Sigmoid colon (tissue), 7 donors: ENCODE measurements around the gene RBM46. TPM values are rescaled to one million over a fixed set of nuclear protein-coding genes. Genes with fewer than 3 reads are reported as not detected.
A peak's percentile ranks its signal among the peaks of the same experiment; 100 is the strongest.

ENCODE experiments used
- DNase-seq: peaks from one replicate; pipeline ENCODE4 v3.0.0-alpha.2; 2019
- H3K27ac ChIP-seq, 4 donors: fragments of 200-600 bp; sonication (generic); one replicate each; pipeline ENCODE4 v1.5.1; 2016 to 2019; ENCODE audit warnings: mild to moderate bottlenecking in 1 of 4
- H3K27me3 ChIP-seq, 3 donors: fragments of 200-600 bp; sonication (generic); one replicate each; pipeline ENCODE4 v1.5.1; 2019; ENCODE audit warnings: mild to moderate bottlenecking in 1 of 3
- H3K36me3 ChIP-seq, 4 donors: fragments of 200-600 bp; sonication (generic); one replicate each; pipeline ENCODE4 v1.5.1; 2016 to 2019
- H3K4me1 ChIP-seq, 4 donors: fragments of 200-600 bp; sonication (generic); one replicate each; pipeline ENCODE4 v1.5.1; 2017 to 2019
- H3K4me3 ChIP-seq, 4 donors: fragments of 200-600 bp; sonication (generic); one replicate each; pipeline ENCODE4 v1.5.1; 2017 to 2019; ENCODE audit warnings: mild to moderate bottlenecking in 2 of 4, moderate library complexity in 1 of 4
- H3K9me3 ChIP-seq, 4 donors: fragments of 200-600 bp in 3 of 4; sonication (generic) in 3 of 4; one replicate each; pipeline versions ENCODE4 v1.5.1 to v1.6.1; 2013 to 2019
- EP300 ChIP-seq, 4 donors: sonication (generic); formaldehyde crosslinking; IDR thresholded peaks; one replicate each; pipeline ENCODE4 v1.6.1; 2017; ENCODE audit warnings: antibody characterized with exemption in 4 of 4
- POLR2A ChIP-seq, 2 donors: fragments of 450-650 bp; IDR thresholded peaks; one replicate each; pipeline ENCODE4 v1.6.1; 2016; ENCODE audit warnings: antibody characterized with exemption in 2 of 2, mild to moderate bottlenecking in 2 of 2, moderate library complexity in 2 of 2
- POLR2AphosphoS5 ChIP-seq, 4 donors: sonication (generic); formaldehyde crosslinking; IDR thresholded peaks; one replicate each; pipeline ENCODE4 v1.6.1; 2017; ENCODE audit warnings: antibody characterized with exemption in 4 of 4
- WGBS, 2 donors: extraction: QIAGEN DNeasy Blood & Tissue Kit; methylation state at CpG; one replicate each; pipeline ENCODE4 v1.1.7; 2013; 5-methylcytosine and 5-hydroxymethylcytosine counted together
- intact Hi-C: fragments of 100-400 bp; cut with DNase I; formaldehyde crosslinking; loops from one replicate; pipeline ENCODE4 v1.15.1; 2023
- polyA plus RNA-seq, 3 donors: library from polyadenylated mRNA; stranded (reverse); fragments of 200-250 nt; gene quantifications; one replicate each; pipeline ENCODE4 v1.2.3, GENCODE V29; 2013
- total RNA-seq, 4 donors: library from RNA; depleted of rRNA; stranded (reverse); fragments of >200 nt; gene quantifications; one replicate each; pipeline ENCODE4 v1.1.0, GENCODE V29; 2016
- TF ChIP-seq, protein P1 (sequence below), 4 experiments: fragments of 450-650 bp in 3 of 4; fragments of 200-600 bp in 1 of 4; IDR thresholded peaks; one replicate each; pipeline ENCODE4 v1.5.1; 2016 to 2019; ENCODE audit warnings: antibody characterized with exemption in 4 of 4, mild to moderate bottlenecking in 3 of 4, moderate library complexity in 2 of 4
- donor health status: healthy with polysubstance abuse.
- donor health status: Bipolar disorder and iron deficiency.
- donor health status: healthy.

RBM46 gene
- total and polyA plus RNA-seq, 7 donors = 2.1 to 4.1 TPM; not detected in 5

DNA sequence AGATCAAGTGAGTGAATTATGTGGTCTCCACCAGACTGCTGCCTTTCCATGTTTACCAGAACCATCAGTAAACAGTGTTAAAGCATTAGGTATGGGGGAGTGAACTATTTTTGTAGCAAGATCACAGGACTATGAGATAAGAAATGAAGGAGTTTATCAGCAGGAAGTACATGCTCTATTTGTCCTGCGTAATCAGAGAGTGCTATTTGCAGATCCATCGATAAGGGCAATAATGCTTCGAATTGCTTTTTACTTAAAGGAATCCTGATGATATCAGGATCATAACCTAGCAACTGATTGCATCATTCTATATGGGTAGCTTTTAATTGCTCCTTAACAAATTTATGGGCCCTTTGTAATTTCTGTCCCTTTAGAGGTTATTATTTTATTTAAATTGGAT is 57.1 kb downstream of the RBM46 start:
- H3K27me3 ChIP-seq = no peaks in the 10 kb centered on the region
- H3K9me3 ChIP-seq = no peaks in the 10 kb centered on the region
- H3K4me3 ChIP-seq = no peak overlapping the region
- WGBS, 2 donors = 15 to 65% methylated on average over 3 of the region's 3 CpGs
- H3K27ac ChIP-seq = no peak overlapping the region
- no peaks in the 10 kb centered on the region for H3K36me3 ChIP-seq
- no peaks in the 10 kb centered on the region for H3K4me1 ChIP-seq
- intact Hi-C loops = no loop called here
- no peak for DNase-seq
- no peak for TF ChIP-seq POLR2AphosphoS5 (IDR thresholded peaks at IDR 0.05)
- no peak for TF ChIP-seq EP300 (IDR thresholded peaks at IDR 0.05)
- TF ChIP-seq POLR2A (IDR thresholded peaks at IDR 0.05) = no peak
- TF ChIP-seq, protein P1, sequence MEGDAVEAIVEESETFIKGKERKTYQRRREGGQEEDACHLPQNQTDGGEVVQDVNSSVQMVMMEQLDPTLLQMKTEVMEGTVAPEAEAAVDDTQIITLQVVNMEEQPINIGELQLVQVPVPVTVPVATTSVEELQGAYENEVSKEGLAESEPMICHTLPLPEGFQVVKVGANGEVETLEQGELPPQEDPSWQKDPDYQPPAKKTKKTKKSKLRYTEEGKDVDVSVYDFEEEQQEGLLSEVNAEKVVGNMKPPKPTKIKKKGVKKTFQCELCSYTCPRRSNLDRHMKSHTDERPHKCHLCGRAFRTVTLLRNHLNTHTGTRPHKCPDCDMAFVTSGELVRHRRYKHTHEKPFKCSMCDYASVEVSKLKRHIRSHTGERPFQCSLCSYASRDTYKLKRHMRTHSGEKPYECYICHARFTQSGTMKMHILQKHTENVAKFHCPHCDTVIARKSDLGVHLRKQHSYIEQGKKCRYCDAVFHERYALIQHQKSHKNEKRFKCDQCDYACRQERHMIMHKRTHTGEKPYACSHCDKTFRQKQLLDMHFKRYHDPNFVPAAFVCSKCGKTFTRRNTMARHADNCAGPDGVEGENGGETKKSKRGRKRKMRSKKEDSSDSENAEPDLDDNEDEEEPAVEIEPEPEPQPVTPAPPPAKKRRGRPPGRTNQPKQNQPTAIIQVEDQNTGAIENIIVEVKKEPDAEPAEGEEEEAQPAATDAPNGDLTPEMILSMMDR (IDR thresholded peaks at IDR 0.05) = no peak

DNA sequence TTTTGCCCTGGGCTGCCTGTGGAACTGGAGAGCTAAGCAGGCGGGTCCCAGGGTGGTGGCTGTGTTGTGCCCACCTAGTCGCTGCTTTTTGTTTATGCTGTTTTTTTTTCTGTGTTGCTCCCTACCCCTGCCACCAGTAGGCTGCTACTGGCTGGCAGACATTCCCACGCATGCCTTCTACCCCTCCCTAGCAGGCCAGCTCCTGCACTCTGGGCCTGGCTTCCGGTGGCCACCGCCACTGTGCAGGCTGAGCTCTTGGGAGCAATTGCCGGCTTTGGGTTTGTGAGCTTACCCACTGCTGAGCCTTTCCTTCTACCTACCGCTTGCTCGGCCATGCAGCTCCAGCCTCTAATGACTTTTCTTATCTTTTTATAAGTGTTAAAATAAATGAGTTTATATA is 57.6 kb downstream of the RBM46 start:
- no peaks in the 10 kb centered on the region for H3K36me3 ChIP-seq
- H3K27me3 ChIP-seq = no peaks in the 10 kb centered on the region
- H3K4me1 ChIP-seq = no peaks in the 10 kb centered on the region
- DNase-seq = no peak
- no peak overlapping the region for H3K4me3 ChIP-seq
- H3K9me3 ChIP-seq = no peaks in the 10 kb centered on the region
- intact Hi-C loops = no loop called here
- TF ChIP-seq, protein P1 (IDR thresholded peaks at IDR 0.05) = no peak
- no peak for TF ChIP-seq EP300 (IDR thresholded peaks at IDR 0.05)
- no peak for TF ChIP-seq POLR2A (IDR thresholded peaks at IDR 0.05)
- TF ChIP-seq POLR2AphosphoS5 (IDR thresholded peaks at IDR 0.05) = no peak
- no peak overlapping the region for H3K27ac ChIP-seq
- 35 to 72% methylated on average over 8 of the region's 8 CpGs for WGBS, 2 donors

DNA sequence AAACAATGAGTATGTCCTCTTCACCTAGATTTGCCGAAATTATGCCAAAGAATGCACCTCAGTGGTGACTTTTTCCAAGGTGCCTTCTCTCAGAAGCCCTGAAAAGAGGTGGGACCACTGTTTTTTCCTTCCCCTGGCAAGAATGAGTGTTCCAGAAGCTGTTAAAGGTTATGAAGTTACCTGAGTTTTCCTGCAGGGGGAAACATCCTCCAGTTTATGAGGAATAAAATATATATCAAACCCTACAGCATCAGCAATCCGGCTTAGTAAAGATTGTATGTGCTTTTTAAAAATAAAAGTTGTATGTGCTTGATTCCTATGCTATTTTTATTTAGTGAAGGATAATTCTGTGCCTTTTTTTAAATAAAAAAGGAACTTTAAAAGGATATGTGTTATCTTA is 73.3 kb downstream of the RBM46 start:
- DNase-seq = no peak
- no peak for TF ChIP-seq POLR2AphosphoS5 (IDR thresholded peaks at IDR 0.05)
- no peak for TF ChIP-seq POLR2A (IDR thresholded peaks at IDR 0.05)
- no peak for TF ChIP-seq EP300 (IDR thresholded peaks at IDR 0.05)
- TF ChIP-seq, protein P1 (IDR thresholded peaks at IDR 0.05) = peak in 1 of 4 experiments; percentile 28
- no peaks in the 10 kb centered on the region for H3K9me3 ChIP-seq
- H3K36me3 ChIP-seq = no peaks in the 10 kb centered on the region
- no peak overlapping the region for H3K27ac ChIP-seq
- WGBS, 2 donors = 55 to 66% methylated on average over 2 of the region's 2 CpGs
- H3K27me3 ChIP-seq = no peaks in the 10 kb centered on the region
- no peak overlapping the region for H3K4me3 ChIP-seq
- H3K4me1 ChIP-seq = no peaks in the 10 kb centered on the region
- intact Hi-C loops = no loop called here

DNA sequence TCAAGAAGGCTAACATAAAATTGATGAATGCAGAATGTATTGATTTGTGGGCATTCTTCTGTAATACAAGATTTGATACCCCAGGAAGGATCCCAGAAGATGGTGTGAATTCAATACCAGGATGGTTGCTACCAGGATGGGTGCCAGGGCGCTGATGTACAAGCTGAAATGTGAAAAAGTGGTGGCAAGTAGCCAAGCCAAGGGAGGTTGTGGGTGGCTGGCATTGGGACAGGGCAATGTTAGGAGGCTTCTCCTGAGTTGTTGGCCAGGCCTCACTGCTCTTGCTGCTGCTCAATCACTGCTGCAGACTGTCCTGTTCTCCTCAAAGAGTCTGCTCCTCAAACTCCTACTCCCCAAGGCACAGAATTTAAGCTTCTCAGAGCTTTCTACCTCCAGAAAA is 77.1 kb downstream of the RBM46 start:
- Histone ChIP-seq H3K4me1 (no peaks in the 10 kb centered on the region), H3K27me3 (no peaks in the 10 kb centered on the region), H3K9me3 (peaks cover 0 to 5% (median 4%) of the 10 kb centered on the region in 4 donors), H3K36me3 (no peaks in the 10 kb centered on the region), H3K4me3 (no peak overlapping the region), H3K27ac (no peak overlapping the region)
- no peak for DNase-seq
- TF ChIP-seq, protein P1 (IDR thresholded peaks at IDR 0.05) = no peak
- TF ChIP-seq POLR2A (IDR thresholded peaks at IDR 0.05) = no peak
- no peak for TF ChIP-seq POLR2AphosphoS5 (IDR thresholded peaks at IDR 0.05)
- TF ChIP-seq EP300 (IDR thresholded peaks at IDR 0.05) = no peak
- WGBS, 2 donors = 73 to 86% methylated on average over 1 of the region's 1 CpG
- intact Hi-C loops = no loop called here
